GM18858 (cell line): Measurements from ENCODE around the gene HIPK3.
"Not testable (repeated sequence)": the region's sequence is repeated elsewhere in the genome, so short reads cannot be mapped to it uniquely, and the experiment has no call there.

Experiments
- ATAC-seq: cut with Tn5 transposase; IDR thresholded peaks from one replicate; pipeline ENCODE4 v1.9.1; 2021; ENCODE audit not compliant: unreplicated experiment

Gene HIPK3

DNA sequence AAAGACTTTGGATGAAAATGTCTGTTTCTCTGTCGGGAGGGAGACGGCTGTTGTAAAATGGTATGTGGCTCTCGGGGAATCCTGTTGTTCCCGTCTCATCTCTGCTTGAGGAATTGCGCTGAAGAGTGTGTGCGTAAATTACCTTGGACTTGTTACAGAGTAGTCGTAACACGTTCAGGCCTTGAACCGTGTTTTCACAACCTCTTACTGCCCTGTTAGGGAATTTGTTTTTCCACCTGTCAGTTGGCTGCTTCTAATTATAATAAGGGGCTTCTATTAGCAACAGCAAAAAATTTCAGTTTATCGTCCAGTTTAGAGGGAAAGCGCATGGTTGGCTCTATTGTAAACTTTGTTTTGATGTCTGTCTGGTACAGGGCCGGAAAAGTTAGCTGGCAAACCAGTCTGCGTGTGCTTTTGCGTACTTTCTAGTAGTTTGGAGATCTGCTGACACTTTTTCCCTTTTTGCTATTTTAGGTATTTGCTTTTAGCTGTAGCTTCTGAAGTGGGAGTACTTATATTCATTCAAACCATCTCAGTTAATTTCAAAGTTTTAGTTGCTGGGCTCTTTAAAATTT, 1.5 kb downstream of the HIPK3 start:
- ATAC-seq: peak; percentile 5

- ATAC-seq: no peak
These were observed 2.7 kb downstream of the HIPK3 start for GRCh38 chr11:33259869-33260268.

GRCh38 chr11:33261350-33261749, 4.2 kb downstream of the HIPK3 start:
- not testable (repeated sequence) for ATAC-seq

DNA sequence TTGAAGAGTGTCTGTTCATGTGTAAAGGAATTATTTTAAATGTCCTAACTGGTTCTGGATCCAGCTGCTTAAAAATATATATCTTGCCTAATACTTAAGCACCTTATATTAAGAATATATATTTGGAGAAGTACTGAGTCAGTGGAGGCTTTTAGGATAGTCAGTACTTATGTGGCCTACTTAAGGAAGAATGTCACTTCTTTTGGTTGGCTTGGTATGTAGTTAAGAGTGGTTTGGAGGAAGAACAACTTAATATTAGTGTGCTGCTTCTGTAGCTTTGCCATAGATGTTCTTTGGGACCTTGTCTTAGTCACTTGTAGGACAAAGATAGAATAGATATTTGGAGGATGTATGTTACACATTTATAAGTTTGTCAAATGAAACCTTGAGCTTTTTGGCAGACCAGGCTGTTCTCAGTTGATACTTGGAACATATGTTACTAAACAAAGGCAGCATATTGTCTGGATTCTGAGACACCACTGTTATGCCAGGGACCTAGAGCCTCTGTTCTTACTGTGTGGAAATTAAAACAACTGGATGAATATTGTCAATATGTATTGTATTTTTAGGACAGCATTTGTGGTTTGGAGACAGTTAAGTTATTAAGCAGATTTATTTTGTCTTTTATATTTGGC, 4.9 kb downstream of the HIPK3 start:
- ATAC-seq: no peak

DNA sequence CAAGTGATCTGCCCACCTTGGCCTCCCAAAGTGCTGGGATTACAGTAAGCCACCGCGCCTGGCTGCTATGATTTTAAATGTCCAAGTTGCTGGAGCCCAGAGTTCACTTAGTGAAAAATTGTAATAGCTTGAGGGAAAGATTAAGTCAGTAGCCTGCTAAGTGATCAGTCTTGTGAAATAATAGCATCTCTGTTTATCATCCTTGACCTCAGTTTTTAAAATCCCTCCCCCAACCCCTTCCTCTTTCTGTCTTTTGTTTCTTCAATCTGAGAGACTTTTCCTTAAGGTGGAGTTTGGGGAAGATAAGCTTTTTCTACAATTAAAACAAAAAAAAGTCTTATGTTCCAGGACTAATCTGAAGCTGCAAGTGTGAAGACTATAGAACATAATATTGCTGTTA, 6.4 kb downstream of the HIPK3 start:
- ATAC-seq: no peak

DNA sequence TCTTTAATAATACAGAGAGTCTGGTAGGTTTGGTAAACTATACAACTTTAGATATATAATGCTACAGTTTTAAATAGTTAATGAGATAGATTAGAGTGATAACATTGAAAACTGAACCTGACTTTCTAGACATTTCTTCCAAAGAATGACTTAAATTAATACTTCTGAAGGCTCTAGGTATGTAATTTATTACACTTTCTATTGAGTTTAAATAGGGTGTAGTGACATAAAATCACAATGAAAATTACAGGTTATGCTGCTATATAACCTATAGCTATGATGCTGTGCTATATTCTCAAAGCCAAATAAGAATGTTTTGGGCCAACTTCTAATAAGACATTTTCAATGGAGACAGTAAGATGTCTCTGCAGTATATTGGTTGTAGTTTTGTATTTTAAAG, 7.7 kb downstream of the HIPK3 start:
- ATAC-seq: no peak

- ATAC-seq: no peak
These were observed 9.4 kb downstream of the HIPK3 start for GRCh38 chr11:33266393-33267215.

DNA sequence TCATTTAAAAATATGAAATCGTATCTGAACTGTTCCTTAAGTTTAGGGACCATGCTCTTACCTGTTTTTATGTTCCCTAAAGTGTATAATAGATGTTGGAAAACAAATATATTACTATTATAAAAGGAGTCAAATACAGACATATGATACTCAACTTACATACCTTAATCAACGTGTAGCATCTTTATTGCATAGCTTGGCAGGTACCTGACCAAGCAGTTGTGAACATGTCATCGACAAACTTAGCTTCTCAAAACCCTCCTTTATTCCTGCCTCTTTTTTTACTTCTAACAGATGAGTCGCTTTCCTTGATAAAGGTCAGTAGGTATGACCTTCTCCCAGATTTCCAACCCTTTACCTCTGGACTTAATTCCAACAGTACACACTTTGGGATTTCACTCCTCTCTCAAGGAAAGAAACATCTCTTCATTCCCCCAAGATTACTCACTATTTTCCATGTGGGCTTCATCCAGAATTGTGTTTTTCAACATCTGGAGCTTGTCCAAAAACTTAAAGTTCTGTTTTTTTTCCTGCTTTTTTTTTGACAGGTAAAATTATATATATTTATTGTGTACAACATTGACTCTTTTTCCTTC, 11.9 kb downstream of the HIPK3 start:
- ATAC-seq: no peak

GRCh38 chr11:33269822-33270221, 12.6 kb downstream of the HIPK3 start:
- ATAC-seq: no peak

GRCh38 chr11:33271059-33271458, 13.9 kb downstream of the HIPK3 start:
- ATAC-seq: no peak

GRCh38 chr11:33272338-33273107, 15.3 kb downstream of the HIPK3 start:
- no peak for ATAC-seq

GRCh38 chr11:33273656-33274055, 16.5 kb downstream of the HIPK3 start:
- no peak for ATAC-seq

DNA sequence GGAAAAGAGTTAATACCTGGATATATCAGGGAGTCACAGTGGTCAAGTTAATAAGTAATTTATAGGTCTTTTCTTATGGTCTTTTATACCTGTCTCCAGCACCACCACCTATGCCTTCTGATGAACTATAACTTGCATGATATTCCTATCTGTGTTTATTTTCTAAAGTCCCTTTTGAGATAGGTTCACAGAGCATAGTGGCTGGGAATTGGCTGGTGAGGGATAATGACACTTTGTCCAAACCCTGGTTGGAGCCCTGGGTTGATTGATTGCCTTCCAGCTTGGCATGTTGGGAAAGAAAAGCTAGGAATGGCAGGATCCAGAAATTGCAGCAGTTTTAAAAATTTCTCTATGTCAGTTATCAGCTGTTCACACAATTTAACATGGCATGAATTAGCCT, 23.2 kb downstream of the HIPK3 start:
- ATAC-seq: no peak

DNA sequence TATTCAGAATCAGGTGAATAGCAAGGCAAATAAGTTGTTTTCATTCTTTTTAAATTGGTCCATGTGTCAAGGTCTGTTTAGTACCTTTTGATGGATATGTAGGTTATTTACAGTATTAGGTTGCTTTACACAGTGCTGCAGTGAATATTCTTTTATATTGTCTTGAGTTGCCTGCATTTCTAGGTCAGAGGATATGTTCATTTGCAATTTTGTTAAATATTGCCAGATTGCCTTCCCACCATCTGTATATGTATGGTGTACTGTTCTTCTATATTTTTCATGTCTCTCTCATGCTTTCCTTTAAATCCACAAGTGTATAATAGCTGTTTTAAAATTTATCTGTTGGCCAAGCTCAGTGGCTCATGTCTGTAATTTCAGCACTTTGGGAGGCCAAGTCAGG, 24.6 kb downstream of the HIPK3 start:
- ATAC-seq: no peak

DNA sequence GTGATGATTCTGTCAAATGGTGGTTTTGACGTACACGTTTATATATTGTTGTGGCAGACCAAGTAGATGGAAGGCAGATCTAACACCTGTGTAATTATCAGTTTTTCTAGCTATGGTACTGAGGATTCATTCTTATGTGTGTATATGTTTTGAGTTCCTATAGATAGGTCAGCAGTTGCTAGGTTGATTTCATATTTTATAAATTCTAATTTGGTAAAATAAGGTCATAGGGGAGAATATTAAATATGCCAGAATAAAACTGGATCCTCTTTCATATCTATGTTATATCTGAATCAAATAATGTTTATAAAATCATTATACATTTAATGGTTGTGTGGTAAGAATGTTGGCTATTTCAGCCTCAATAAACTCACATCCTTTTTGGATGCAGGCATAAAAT, 27.6 kb downstream of the HIPK3 start:
- ATAC-seq: no peak

- no peak for ATAC-seq
These were observed 33.1 kb downstream of the HIPK3 start for GRCh38 chr11:33290319-33290718.

DNA sequence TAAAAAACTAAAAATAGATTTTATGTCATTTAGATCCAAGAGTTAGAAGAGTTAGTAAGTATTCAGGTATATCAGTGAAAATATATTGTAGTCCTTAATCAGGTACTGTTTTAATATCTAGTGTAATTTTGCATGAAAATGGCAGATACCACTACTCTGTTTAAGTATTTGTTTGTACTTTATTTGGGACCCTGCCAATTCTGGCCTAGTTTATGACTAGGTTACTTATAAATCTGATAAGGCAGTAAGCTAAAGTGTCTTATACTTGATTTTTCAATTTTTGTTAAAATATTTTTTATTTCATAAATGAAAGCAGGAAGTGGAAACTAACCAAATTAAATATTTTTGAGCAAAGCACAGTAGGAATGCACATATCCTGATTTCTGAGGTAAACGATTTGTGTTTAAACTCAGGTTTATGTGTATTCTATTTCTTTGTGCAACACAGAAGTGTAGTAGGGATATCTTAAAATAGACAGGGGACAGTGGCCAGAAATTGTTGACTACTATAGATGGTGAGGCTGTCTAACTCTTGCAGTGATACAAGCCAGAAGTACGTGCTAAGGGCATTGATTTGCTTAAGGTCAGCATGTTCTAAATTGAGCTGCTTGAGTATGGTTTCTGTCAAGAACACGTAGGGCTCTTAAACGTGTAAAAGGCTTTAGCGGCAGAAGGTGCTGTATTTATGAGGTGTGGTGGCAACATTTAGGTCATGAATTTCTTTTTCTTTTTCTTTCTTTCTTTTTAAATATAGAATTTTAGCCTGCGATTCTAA, 34.0 kb downstream of the HIPK3 start:
- ATAC-seq: peak; percentile 92

DNA sequence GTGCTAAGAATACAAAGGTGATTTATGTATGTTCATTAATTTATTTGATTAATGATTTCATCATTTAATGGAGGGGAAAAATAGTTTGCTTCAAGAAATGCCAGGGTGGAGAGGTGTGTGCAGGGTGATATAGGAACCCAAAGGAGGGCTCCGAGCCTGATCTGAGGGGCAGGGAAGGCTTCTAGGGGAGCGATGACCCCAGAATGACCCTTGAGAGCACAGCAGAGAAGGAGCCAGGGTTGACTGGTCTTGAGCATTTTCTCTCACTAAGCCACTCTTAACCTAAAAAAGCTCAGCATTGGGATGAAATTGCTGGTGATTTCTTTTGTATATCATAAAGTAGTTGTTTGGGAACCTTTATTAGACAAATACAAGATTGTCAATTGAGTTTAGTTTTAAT, 35.1 kb downstream of the HIPK3 start:
- no peak for ATAC-seq

GRCh38 chr11:33294224-33294623, 37.0 kb downstream of the HIPK3 start:
- no peak for ATAC-seq

GRCh38 chr11:33294797-33295196, 37.6 kb downstream of the HIPK3 start:
- no peak for ATAC-seq
